EH (cell line): Measurements from ENCODE around the gene MRPL11.
"Not testable (repeated sequence)": the region's sequence is repeated elsewhere in the genome, so short reads cannot be mapped to it uniquely, and the experiment has no call there.

Source experiments
- DNase-seq: peaks from one replicate; pipeline ENCODE4 v3.0.0-alpha.2; 2015; ENCODE audit warnings: low read depth

Gene MRPL11

GRCh38 chr11:66431287-66431686 lies 7.4 kb downstream of the MRPL11 start:
- not testable (repeated sequence) for DNase-seq

DNA sequence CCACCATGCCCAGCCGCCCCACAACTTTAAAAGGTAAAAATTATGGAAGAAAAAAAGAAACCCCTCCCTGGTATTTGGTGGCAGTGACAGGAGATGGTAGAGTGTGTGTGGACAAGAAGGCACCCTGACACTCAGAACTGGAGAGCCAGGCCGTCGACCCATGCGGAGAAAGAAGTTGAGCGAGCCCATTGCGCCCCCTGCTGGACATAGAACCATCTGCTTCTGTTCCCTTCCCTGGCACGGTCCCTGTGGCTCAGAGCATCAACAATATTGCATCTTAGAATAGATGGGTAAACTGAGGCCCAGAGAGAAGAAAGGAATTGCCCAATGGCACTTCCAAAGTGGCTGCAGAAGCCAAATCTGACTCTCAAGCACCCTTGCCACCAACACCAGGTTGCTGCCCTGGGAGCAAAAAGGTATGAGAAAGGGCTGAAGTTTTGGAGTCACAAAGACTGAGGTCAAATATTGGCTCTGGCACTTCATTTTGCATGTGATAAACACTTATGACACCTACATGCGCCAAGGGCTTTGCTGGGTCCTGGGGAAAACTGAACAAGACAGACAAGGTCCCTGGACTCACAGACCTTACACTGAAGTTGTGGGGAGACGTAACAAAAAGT lies 8.6 kb downstream of the MRPL11 start:
- peak; percentile 80 for DNase-seq

DNA sequence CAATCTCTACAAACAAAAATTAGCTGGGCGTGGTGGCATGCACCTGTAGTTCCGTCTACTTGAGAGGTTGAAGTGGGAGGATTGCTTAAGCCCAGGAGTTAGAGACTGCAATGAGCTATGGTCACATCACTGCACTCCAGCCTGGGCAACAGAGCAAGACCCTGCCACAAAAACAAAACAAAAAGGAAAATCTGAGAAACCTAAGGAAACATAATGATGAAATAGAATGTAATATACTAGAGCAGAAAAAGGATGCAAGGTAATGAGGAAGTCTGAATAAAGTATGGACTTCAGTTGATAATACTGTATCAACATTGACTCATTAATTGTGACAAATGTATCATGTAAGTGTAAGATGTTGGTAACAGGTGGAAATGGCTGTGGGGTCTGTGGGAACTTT lies 9.7 kb downstream of the MRPL11 start:
- no peak for DNase-seq

DNA sequence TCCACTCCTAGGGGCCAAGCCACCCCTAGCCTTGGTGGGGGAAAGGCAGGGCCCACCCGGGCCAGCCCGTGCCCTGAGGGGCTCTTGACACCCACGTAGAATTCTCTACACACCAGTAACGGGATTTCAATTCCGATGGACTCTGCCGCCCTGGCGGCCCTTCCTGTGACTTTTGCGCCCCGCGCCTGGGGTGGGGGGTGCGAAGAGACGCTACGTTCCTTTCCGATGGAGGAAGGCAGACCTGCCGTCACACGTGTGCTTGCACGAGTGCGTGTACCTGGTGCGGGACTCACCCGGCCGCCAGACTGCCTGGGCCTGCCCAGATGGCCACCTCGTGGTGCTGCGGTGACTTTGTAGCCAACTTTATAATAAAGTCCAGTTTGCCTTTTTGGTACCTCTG lies 12.3 kb downstream of the MRPL11 start:
- DNase-seq = no peak

DNA sequence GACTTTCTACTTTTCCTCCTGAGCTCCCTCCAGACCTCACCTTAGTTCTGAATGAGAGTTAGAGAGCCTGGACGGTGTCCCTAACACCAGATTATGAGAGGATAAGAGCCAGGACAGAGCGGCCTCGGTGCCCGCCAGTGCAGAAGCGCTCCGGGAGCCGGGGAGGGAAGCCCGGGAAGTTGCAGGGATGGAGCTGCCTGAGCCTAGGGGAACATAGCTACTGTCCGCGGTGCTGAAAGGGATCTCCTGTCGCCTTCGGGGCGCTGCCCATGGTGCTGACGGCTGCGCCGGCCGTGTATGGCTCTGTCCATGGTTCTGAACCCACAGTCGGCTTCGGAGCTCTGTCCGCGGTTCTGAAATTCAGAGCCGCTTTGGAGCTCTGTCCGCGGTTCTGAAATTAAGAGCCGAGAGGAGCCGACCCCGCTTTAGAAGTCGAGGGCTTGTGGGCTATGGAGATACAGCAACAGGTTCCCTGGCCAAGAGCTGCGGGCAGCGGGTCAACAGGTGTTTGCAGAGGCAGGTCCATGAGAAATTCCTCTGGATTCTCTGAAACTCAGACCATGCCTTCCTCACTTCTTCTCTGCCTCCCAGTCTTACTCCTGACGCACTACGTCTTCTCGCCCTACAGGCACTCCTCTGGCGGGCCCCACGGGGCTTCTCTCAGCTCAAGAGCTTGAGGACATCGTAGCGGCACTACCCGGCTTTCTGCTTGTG lies 17.0 kb downstream of the MRPL11 start:
- DNase-seq = peak; percentile 91

GRCh38 chr11:66420671-66421476 lies 17.8 kb downstream of the MRPL11 start, which contains the start of gene NPAS4:
NPAS4 (plus strand) TSS chr11:66421035; CDS start chr11:66421180, 145 bp downstream.
- DNase-seq = no peak

- DNase-seq = no peak
Observed at GRCh38 chr11:66419825-66420224, 18.8 kb downstream of the MRPL11 start.

DNA sequence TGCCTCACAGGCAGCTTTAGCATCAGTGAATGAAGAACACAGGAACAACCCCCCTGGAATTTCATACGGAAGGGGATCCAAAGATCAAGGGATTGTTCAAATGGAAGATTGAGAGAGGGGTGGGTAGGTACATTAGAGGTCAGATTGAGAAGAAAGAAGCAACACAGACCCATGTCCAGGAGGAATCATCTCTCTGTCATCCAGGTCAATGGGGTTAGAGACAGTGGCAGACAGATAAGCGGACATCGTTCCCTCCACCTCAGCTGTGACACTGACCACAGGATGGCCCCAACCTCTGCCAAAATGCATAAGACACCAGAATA lies 19.7 kb downstream of the MRPL11 start:
- DNase-seq = no peak

- peak; percentile 99 for DNase-seq
Observed at GRCh38 chr11:66418168-66418985, 20.3 kb downstream of the MRPL11 start.

GRCh38 chr11:66417000-66417399 lies 21.6 kb downstream of the MRPL11 start:
- DNase-seq = no peak

- no peak for DNase-seq
Observed at GRCh38 chr11:66415423-66415822, 23.2 kb downstream of the MRPL11 start.

GRCh38 chr11:66414120-66414934 lies 24.3 kb downstream of the MRPL11 start:
- no peak for DNase-seq

DNA sequence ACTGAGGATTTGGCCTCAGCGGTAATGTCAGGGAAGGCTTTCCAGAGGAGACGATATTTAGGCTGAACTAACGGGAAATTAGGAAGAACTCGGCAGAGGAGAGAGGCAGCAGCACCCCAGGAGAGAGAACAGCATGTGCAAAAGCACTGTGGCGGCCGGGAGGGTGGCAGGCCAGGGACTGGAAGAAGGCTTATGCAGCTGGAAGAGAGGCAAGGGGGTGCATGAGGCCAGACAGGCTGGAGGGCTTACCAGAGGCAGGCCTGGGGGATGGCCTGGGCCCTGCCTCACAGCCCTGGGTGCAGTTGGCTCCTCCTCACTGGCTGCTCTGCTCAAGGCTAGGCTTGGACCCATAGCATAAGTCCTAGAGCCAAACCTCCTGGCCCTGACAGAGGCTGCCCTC lies 25.5 kb downstream of the MRPL11 start:
- no peak for DNase-seq

DNA sequence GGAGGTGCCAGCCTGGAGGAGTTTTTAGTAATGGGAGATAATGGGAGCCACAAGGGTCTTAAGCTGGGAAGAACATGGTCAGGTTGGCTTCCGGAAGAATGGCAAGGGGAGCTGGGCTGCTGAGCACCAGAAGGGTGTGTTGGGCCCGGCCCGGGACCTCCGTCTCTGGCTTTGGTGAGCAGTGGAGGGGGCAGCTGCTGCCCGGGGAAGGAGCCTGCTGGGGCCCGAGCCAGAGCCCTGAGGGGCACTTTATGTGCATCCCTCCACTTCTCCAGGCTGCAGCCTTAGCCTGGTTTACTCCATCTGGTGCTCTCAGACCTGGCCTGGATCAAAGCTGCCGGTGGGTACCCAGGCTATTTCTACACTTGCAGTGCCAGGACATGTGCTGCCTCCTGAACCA lies 26.5 kb downstream of the MRPL11 start:
- DNase-seq = no peak

DNA sequence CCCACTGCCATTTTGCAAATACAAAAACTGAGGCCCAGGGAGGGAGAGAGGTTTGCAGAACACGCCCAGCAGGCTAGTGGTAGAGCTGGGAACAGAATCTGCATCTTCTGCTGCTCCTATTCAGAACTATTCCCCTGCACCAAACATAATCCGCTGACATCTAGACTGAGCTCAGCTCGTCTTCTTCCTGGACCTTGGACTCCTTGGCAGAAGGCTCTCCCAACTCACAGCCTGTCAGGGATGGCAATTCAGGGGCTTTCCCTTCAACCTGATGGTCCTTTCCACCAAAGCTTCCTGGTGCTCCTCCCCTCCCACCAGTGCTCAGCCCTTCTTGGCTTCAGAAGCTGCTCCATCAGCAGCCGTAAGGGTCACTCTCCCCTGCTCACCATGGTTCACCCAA lies 27.3 kb downstream of the MRPL11 start:
- DNase-seq = no peak

GRCh38 chr11:66410191-66410590 lies 28.5 kb downstream of the MRPL11 start:
- DNase-seq = no peak

- DNase-seq = no peak
Observed at GRCh38 chr11:66409226-66409625, 29.4 kb downstream of the MRPL11 start.

DNA sequence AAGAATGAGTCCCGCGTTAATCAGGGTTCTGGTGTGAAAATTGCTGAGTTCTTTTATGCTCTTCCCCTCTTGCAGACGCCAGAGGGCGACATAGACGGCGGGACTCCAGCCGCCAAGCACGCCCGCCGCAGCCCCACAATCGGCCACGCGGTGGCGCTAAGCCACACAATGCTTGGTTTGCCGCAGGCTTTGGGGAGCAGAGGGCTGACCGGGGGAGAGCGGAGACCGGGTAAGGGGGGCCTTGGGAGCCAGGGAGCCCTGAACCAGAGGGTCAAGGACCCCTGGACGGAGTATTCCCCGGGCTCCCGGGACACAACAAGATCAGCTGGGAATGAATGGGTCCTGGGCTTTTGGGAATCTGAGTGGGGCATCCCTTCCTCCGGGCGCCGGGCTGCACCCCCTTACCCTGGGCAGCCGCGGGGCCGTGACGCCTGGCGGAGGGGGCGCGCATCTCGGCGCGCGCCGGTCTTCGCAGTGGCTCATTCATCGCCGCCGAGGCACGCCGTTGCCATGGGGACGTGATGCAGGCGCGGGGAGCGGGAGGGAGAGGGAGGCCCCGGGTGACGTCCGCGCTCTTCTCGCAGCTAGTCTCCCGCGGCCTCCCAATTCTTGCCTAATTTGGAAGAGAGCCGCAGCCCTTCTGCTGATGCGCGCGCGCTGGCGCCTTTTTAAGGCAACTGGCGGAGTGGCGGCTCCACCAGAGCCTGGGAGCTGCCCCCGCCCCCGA lies 30.0 kb downstream of the MRPL11 start:
- DNase-seq = peak; percentile 97

DNA sequence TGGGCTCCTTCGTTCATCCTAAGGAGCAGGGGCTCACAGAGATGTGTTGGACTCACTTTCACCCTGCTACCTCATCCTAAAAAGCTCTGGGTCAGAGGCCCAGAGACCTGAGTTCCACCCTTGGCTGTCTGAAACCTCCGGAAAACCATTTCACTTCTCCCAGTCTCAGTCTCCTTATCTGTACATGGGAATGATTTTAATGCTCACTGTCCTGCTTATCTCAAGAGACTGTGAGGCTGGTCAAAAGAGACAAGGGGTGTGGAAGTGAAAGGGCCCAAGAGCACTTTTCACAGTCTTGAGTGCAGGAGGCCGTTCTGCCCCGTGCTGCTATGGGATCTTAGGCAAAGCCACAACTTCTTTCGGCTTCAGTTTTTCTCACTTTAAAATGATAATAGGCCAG lies 31.0 kb downstream of the MRPL11 start:
- DNase-seq = no peak

GRCh38 chr11:66393954-66394353 lies 44.7 kb downstream of the MRPL11 start:
- DNase-seq = no peak

- DNase-seq = no peak
Observed at GRCh38 chr11:66391322-66391721, 47.3 kb downstream of the MRPL11 start.
